ENCODE results near the gene MED26. TPM values are rescaled to one million over a fixed set of nuclear protein-coding genes. Genes with fewer than 3 reads are reported as not detected.

Gene MED26
- total and polyA plus RNA-seq, 5 donors from 2014 or later = 2.9 to 62.5 (median 3.9) TPM

GRCh38 chr19:16594131-16594586 is 33.8 kb downstream of the MED26 start:
- Histone ChIP-seq H3K9me3 (ENCODE audit: control insufficient read depth in 2 of 2, low read length in 2 of 2) (no peaks in the 10 kb centered on the region), H3K36me3 (ENCODE audit: control insufficient read depth, insufficient read depth, low read length) (no peaks in the 10 kb centered on the region), H3K27me3 (ENCODE audit: control insufficient read depth, insufficient read depth, low read length) (no peaks in the 10 kb centered on the region), H3K4me3 (ENCODE audit: low read depth, low read length) (peak overlapping the region; percentile 48), H3K4me1 (ENCODE audit: control insufficient read depth, insufficient read depth, low read length, poor library complexity, severe bottlenecking) (peaks cover 49% of the 10 kb centered on the region), H3K27ac (ENCODE audit: insufficient read depth, low read length, poor library complexity, severe bottlenecking) (peak overlapping the region; percentile 83)
- Mint-ChIP-seq H3K27me3 (no peaks in the 10 kb centered on the region), H3K36me3 (no peaks in the 10 kb centered on the region), H3K9me3 (peaks cover 0 to 2% (median 0%) of the 10 kb centered on the region in 7 donors), H3K4me3 (peak overlapping the region; percentile 76 to 87 (median 82)), H3K4me1 (peaks cover 28 to 87% (median 65%) of the 10 kb centered on the region in 4 donors), H3K27ac (peak overlapping the region; percentile 89 to 97 (median 95))
- ATAC-seq (ENCODE audit: low read depth in 2 of 2) = peak; percentile 53 to 65
- DNase-seq = peak; percentile 27 to 70 (median 37)

GRCh38 chr19:16593181-16593580 is 34.8 kb downstream of the MED26 start:
- DNase-seq (no peak), ATAC-seq (ENCODE audit: low read depth in 2 of 2) (no peak)
- Mint-ChIP-seq H3K36me3 (no peaks in the 10 kb centered on the region), H3K4me3 (peak overlapping the region in 1 of 4 donors; percentile 76), H3K27me3 (no peaks in the 10 kb centered on the region), H3K4me1 (peaks cover 36 to 89% (median 69%) of the 10 kb centered on the region in 4 donors), H3K9me3 (peaks cover 0 to 2% (median 0%) of the 10 kb centered on the region in 7 donors), H3K27ac (peak overlapping the region in 2 of 3 donors; percentile 58 to 62)
- H3K4me3 ChIP-seq (ENCODE audit: low read depth, low read length) = no peak overlapping the region
- H3K36me3 ChIP-seq (ENCODE audit: control insufficient read depth, insufficient read depth, low read length) = no peaks in the 10 kb centered on the region
- H3K27ac ChIP-seq (ENCODE audit: insufficient read depth, low read length, poor library complexity, severe bottlenecking) = peak overlapping the region; percentile 83
- H3K9me3 ChIP-seq (ENCODE audit: control insufficient read depth in 2 of 2, low read length in 2 of 2) = no peaks in the 10 kb centered on the region
- no peaks in the 10 kb centered on the region for H3K27me3 ChIP-seq (ENCODE audit: control insufficient read depth, insufficient read depth, low read length)
- H3K4me1 ChIP-seq (ENCODE audit: control insufficient read depth, insufficient read depth, low read length, poor library complexity, severe bottlenecking) = peaks cover 59% of the 10 kb centered on the region

- Mint-ChIP-seq H3K4me1 (peaks cover 40 to 94% (median 72%) of the 10 kb centered on the region in 4 donors), H3K27ac (peak overlapping the region in 2 of 3 donors; percentile 25 to 38), H3K36me3 (no peaks in the 10 kb centered on the region), H3K27me3 (no peaks in the 10 kb centered on the region), H3K9me3 (peaks cover 0 to 2% (median 0%) of the 10 kb centered on the region in 7 donors), H3K4me3 (no peak overlapping the region)
- no peak for ATAC-seq (ENCODE audit: low read depth in 2 of 2)
- Histone ChIP-seq H3K4me1 (ENCODE audit: control insufficient read depth, insufficient read depth, low read length, poor library complexity, severe bottlenecking) (peaks cover 71% of the 10 kb centered on the region), H3K9me3 (ENCODE audit: control insufficient read depth in 2 of 2, low read length in 2 of 2) (no peaks in the 10 kb centered on the region), H3K4me3 (ENCODE audit: low read depth, low read length) (no peak overlapping the region), H3K27me3 (ENCODE audit: control insufficient read depth, insufficient read depth, low read length) (no peaks in the 10 kb centered on the region), H3K36me3 (ENCODE audit: control insufficient read depth, insufficient read depth, low read length) (no peaks in the 10 kb centered on the region), H3K27ac (ENCODE audit: insufficient read depth, low read length, poor library complexity, severe bottlenecking) (no peak overlapping the region)
- no peak for DNase-seq
Observed at GRCh38 chr19:16591803-16592556, 36.0 kb downstream of the MED26 start.

- Histone ChIP-seq H3K36me3 (ENCODE audit: control insufficient read depth, insufficient read depth, low read length) (no peaks in the 10 kb centered on the region), H3K9me3 (ENCODE audit: control insufficient read depth in 2 of 2, low read length in 2 of 2) (no peaks in the 10 kb centered on the region), H3K27ac (ENCODE audit: insufficient read depth, low read length, poor library complexity, severe bottlenecking) (no peak overlapping the region), H3K4me3 (ENCODE audit: low read depth, low read length) (no peak overlapping the region), H3K4me1 (ENCODE audit: control insufficient read depth, insufficient read depth, low read length, poor library complexity, severe bottlenecking) (peaks cover 79% of the 10 kb centered on the region), H3K27me3 (ENCODE audit: control insufficient read depth, insufficient read depth, low read length) (no peaks in the 10 kb centered on the region)
- ATAC-seq (ENCODE audit: low read depth in 2 of 2) (no peak), DNase-seq (no peak)
- Mint-ChIP-seq H3K4me3 (peak overlapping the region in 1 of 4 donors; percentile 66), H3K9me3 (peaks cover 0 to 2% (median 0%) of the 10 kb centered on the region in 7 donors), H3K27me3 (no peaks in the 10 kb centered on the region), H3K36me3 (no peaks in the 10 kb centered on the region), H3K4me1 (peaks cover 40 to 94% (median 71%) of the 10 kb centered on the region in 4 donors), H3K27ac (peak overlapping the region in 1 of 3 donors; percentile 38)
Observed at GRCh38 chr19:16590876-16591802, 36.9 kb downstream of the MED26 start.

GRCh38 chr19:16589917-16590316 is 38.1 kb downstream of the MED26 start:
- no peak for ATAC-seq (ENCODE audit: low read depth in 2 of 2)
- Mint-ChIP-seq H3K4me3 (peak overlapping the region in 2 of 4 donors; percentile 63 to 66), H3K36me3 (no peaks in the 10 kb centered on the region), H3K4me1 (peaks cover 32 to 94% (median 70%) of the 10 kb centered on the region in 4 donors), H3K27me3 (no peaks in the 10 kb centered on the region), H3K9me3 (peaks cover 0 to 2% (median 0%) of the 10 kb centered on the region in 7 donors), H3K27ac (peak overlapping the region; percentile 86 to 98 (median 95))
- no peaks in the 10 kb centered on the region for H3K27me3 ChIP-seq (ENCODE audit: control insufficient read depth, insufficient read depth, low read length)
- no peaks in the 10 kb centered on the region for H3K9me3 ChIP-seq (ENCODE audit: control insufficient read depth in 2 of 2, low read length in 2 of 2)
- H3K27ac ChIP-seq (ENCODE audit: insufficient read depth, low read length, poor library complexity, severe bottlenecking) = peak overlapping the region; percentile 44
- H3K4me3 ChIP-seq (ENCODE audit: low read depth, low read length) = no peak overlapping the region
- DNase-seq = no peak
- H3K4me1 ChIP-seq (ENCODE audit: control insufficient read depth, insufficient read depth, low read length, poor library complexity, severe bottlenecking) = peaks cover 82% of the 10 kb centered on the region
- H3K36me3 ChIP-seq (ENCODE audit: control insufficient read depth, insufficient read depth, low read length) = no peaks in the 10 kb centered on the region

GRCh38 chr19:16588824-16589577 is 39.0 kb downstream of the MED26 start:
- H3K27me3 Mint-ChIP-seq = peaks cover 4% of the 10 kb centered on the region
- peak overlapping the region; percentile 87 for H3K27ac ChIP-seq (ENCODE audit: insufficient read depth, low read length, poor library complexity, severe bottlenecking)
- H3K9me3 Mint-ChIP-seq = peaks cover 0 to 2% (median 0%) of the 10 kb centered on the region in 7 donors
- H3K36me3 Mint-ChIP-seq = no peaks in the 10 kb centered on the region
- no peak for DNase-seq
- H3K4me1 Mint-ChIP-seq = peaks cover 24 to 94% (median 69%) of the 10 kb centered on the region in 4 donors
- H3K4me1 ChIP-seq (ENCODE audit: control insufficient read depth, insufficient read depth, low read length, poor library complexity, severe bottlenecking) = peaks cover 81% of the 10 kb centered on the region
- H3K27me3 ChIP-seq (ENCODE audit: control insufficient read depth, insufficient read depth, low read length) = no peaks in the 10 kb centered on the region
- H3K9me3 ChIP-seq (ENCODE audit: control insufficient read depth in 2 of 2, low read length in 2 of 2) = no peaks in the 10 kb centered on the region
- no peaks in the 10 kb centered on the region for H3K36me3 ChIP-seq (ENCODE audit: control insufficient read depth, insufficient read depth, low read length)
- no peak overlapping the region for H3K4me3 ChIP-seq (ENCODE audit: low read depth, low read length)
- ATAC-seq (ENCODE audit: low read depth in 2 of 2) = no peak
- peak overlapping the region; percentile 82 to 94 (median 88) for H3K4me3 Mint-ChIP-seq
- H3K27ac Mint-ChIP-seq = peak overlapping the region; percentile 95 to 99 (median 98)
